NCI-H748 (cell line): ENCODE results near the gene CBLC.
A peak's percentile ranks its signal among the peaks of the same experiment; 100 is the strongest.
"Not testable (repeated sequence)": the region's sequence is repeated elsewhere in the genome, so short reads cannot be mapped to it uniquely, and the experiment has no call there.

Experiments used
- DNase-seq: peaks from one replicate; lab custom pipeline; 2025; ENCODE audit not compliant: unreplicated experiment; lab: John Stamatoyannopoulos, UW

CBLC gene

GRCh38 chr19:44759083-44759804, 18.4 kb upstream of the CBLC start:
- no peak for DNase-seq

- DNase-seq = no peak
Measured at GRCh38 chr19:44762038-44762437, 15.7 kb upstream of the CBLC start.

DNA sequence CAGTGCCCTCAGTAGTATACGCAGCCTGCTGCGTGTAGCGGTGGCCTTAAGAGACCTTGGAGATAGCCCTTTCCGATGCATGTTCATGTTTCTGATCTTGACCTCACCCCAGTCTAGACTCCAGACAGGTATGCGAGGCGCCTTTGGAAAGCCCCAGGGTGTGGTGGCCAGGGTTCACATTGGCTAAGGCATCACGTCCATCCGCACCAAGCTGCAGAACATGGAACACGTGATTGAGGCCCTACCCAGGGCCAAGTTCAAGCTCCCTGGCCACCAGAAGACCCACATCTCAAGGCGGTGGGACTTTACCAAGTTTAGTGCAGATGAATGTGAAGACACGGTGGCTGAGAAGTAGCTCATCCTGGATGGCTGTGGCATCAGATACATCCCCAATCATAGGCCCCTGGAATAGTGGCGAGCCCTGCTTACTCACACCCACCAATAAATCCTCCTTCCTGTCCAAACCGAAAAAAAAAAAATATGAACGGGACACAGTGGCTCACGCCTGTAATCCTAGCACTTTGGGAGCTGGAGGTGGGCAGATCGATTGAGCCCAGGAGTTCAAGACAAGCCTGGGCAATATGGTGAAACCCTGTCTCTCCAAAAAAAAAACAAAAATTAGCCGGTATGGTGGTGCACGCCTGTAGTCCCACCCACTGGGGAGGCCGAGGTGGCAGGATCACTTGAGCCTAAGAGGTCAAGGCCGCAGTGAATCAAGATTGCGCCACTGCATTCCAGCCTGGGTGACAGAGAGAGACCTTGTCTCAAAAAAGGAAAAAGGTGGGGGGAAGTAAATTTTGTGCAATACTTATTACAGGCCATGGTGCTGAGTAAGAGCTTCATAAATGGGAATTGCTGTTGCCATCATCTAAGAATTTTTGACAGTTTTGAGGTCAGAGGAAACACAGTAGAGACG, 12.4 kb upstream of the CBLC start:
- no peak for DNase-seq

GRCh38 chr19:44765949-44766335, 11.7 kb upstream of the CBLC start:
- no peak for DNase-seq

DNA sequence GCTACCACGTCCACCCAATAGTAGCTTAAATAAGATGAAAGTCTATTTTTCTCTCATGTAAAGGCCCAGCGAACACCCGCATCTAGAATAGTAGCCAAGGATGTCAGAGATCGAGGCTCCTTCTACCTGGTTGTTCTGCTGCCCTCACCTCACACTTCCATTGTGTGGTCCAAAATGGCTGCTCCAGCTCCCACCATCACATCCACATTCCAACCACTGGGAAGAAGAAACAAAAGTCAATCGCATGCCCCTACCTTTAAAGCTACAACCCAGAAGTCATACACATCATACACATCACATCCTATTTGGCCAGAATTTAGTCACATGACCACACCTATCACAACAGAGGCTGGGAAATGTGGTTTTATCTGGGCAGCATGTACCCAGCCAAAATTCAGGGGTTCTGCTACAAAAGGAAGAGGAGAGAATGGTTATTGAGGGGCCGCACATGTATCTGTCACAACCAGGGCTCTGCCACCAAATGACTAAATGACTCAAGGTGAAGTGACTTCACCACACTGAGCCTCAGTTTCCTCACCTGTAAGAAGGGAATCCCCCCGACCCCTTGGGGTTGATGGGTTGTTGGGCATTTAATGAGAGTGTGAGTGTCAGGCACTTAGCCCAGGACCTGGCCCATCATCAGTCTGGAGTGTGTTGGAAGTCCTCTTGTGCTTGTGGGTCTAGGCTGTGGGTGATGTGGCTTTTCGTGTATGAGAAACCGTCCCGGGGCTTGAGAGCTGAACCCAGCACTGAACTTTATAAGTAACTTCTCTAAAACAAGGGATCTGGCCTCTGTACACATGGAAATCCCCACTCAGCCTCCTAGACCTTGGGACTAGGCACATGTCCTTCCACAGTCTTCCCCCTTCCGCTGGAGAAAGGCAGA, 10.2 kb upstream of the CBLC start:
- no peak for DNase-seq

DNA sequence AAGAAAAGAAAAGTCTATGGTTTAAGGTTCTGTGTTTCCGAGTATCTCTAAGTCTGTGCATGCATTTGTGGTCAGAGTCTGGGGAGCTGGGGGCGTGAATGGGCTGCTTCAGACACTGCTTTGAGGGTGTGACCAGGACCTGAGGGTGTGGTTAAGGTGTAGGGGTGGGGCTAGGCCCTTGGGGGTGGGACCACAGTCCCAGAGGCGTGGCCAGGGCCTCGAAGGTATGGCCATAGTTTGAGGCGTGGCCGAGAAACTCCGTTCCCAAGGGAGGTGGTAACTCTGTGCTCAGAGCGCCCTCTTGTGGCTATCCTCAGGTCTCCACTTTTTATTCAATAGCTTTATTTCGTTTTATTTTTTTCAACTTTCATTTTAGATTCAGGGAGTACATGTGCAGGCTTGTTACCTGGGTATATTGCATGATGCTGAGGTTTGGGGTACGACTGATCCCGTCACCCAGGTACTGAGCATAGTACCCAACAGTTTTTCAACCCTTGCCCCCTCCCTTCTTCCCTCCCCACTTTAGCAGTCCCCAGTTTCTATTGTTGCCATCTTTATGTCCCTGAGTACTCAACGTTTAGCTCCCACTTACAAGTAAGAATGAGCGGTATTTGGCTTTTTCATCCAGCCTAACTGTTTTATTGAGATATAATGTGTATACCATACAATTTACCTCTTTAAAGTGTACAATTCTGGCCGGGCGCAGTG, 7.0 kb upstream of the CBLC start:
- peak; percentile 95 for DNase-seq

DNA sequence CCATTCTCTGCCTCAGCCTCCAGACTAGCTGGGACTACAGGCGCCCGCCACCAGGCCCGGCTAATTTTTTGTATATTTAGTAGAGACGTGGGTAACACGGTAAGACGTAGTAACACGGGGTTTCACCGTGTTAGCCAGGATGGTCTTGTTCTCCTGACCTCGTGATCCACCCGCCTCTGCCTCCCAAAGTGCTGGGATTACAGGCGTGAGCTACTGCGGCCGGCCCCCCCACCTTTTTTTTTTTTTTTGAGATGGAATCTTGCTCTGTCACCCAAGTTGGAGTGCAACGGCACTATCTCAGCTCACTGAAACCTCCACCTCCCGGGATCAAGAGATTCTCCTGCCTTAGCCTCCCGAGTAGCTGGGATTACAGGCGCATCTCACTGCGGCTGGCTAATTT, 5.5 kb upstream of the CBLC start:
- DNase-seq = not testable (repeated sequence)

DNA sequence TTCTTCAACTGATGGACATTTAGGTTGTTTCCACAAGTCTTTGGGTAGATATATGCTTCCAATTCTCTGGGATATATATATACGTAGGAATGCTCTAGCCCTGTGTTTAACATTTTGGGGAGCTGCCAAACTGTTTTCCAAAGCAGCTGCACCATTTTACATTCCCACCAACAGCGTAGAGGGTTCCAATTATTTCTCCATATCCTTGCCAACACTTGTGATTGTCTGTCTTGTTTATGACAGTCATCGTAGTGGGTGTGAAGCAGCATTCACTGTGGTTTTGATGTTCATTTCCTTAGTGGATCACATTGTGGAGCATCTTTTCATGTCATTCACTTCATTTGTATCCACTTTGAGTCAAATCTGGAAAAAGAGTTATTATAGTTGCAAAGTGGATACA, 4.7 kb upstream of the CBLC start:
- no peak for DNase-seq

GRCh38 chr19:44775676-44776240, 1.9 kb upstream of the CBLC start:
- no peak for DNase-seq

GRCh38 chr19:44776402-44777096, 1.1 kb upstream of the CBLC start:
- no peak for DNase-seq

DNA sequence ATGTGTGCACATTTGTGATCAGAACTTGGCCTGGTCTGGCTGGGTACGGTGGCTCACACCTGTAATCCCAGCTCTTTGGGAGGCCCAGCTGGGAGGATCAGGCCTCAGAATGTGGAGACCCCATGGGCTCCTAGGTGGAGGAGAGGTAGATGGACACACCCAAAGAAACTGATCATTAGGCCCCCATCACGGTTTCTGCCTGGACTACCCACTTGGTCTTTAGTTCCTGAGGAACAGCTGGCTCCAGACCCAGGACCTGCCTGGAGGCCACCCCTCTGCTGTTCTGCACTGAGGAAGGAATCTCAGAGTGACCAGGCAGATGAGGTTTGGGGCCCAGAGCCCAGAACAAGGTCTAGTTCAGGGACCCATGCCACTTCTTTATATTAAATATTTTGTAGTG, 1.5 kb downstream of the CBLC start:
- DNase-seq = no peak

DNA sequence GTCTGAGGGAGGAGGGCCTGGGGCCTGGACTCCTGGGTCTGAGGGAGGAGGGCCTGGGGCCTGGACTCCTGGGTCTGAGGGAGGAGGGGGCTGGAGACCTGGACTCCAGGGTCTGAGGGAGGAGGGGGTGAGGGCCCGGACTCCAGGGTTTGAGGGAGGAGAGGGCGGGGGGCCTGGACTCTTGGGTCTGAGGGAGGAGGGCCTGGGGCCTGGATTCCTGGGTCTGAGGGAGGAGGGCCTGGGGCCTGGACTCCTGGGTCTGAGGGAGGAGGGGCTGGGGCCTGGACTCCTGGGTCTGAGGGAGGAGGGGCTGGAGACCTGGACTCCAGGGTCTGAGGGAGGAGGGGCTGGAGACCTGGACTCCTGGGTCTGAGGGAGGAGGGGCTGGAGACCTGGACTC, 4.0 kb downstream of the CBLC start:
- not testable (repeated sequence) for DNase-seq

- no peak for DNase-seq
Measured at GRCh38 chr19:44782729-44783128, 5.0 kb downstream of the CBLC start.

- DNase-seq = no peak
Measured at GRCh38 chr19:44783545-44783944, 5.9 kb downstream of the CBLC start.

DNA sequence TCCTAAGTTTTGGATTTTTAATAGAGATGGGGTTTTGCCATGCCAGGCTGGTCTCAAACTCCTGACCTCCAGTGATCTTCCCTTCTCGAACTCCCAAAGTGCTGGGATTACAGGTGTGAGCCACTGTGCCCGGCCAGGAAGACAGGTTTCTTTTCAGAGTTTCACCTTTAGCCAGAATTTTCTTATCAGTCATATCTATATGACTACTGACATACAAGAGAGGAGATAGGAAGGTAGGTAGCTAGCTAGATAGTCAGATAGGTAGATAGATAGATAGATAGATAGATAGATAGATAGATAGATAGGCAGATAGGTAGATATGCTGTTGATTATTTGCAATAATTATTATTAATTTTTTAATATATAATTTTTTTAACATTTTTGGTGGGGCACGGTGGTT, 7.6 kb downstream of the CBLC start:
- DNase-seq = no peak

- DNase-seq = no peak
Measured at GRCh38 chr19:44785993-44786392, 8.3 kb downstream of the CBLC start.

GRCh38 chr19:44788971-44789370, 11.3 kb downstream of the CBLC start:
- DNase-seq = no peak

GRCh38 chr19:44789943-44790483, 12.3 kb downstream of the CBLC start:
- DNase-seq = no peak

- peak; percentile 27 for DNase-seq
Measured at GRCh38 chr19:44792281-44792680, 14.6 kb downstream of the CBLC start.

GRCh38 chr19:44794610-44795009, 16.9 kb downstream of the CBLC start:
- no peak for DNase-seq
